Measurements from ENCODE around the gene IST1.

Gene IST1

GRCh38 chr16:71961066-71962039 is 66.0 kb downstream of the IST1 start:
- peak; percentile 51 to 73 for DNase-seq (ENCODE audit: low read depth in 2 of 2, low spot score in 1 of 2)

DNA sequence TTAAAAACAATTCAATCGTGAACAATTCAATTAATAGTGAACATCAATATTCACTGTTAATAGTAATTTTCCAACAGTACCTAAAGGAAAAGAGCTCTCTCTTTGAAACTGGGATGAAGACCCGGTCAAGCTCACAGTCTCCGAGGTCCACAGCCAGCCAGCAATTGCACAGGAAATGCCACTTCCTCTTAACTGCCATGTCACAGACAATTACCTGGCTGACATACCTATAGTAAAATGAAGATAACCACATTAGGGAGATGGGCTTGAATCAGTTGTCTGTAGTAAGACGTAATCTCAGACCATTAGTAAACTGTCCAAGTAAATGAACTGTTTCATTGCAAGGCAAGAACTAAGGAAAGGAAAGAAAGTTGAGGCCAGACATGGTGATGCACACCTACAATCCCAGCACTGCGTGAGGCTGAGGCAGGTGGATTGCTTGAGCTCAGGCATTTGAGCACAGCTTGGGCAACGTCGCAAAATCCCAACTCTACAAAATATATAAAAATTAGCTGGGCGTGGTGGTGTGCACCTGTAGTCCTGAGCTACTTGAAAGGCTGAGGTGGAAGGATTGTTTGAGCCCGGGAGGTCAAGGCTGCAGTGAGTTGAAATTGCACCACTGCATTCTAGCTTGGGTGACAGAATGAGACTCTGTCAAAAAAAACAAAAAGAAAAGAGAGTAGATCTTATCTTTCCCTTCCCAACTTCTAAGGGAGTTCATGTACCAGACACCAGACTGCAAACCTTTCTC is 68.0 kb downstream of the IST1 start:
- no peak for DNase-seq (ENCODE audit: low read depth in 2 of 2, low spot score in 1 of 2)

- no peak for DNase-seq (ENCODE audit: low read depth in 2 of 2, low spot score in 1 of 2)
Measured at GRCh38 chr16:71965223-71965622, 69.9 kb downstream of the IST1 start.

- no peak for DNase-seq (ENCODE audit: low read depth in 2 of 2, low spot score in 1 of 2)
Measured at GRCh38 chr16:71966932-71967331, 71.6 kb downstream of the IST1 start.

- no peak for DNase-seq (ENCODE audit: low read depth in 2 of 2, low spot score in 1 of 2)
Measured at GRCh38 chr16:71969353-71969752, 74.0 kb downstream of the IST1 start.

GRCh38 chr16:71971571-71971970 is 76.2 kb downstream of the IST1 start:
- DNase-seq (ENCODE audit: low read depth in 2 of 2, low spot score in 1 of 2), result no peak

DNA sequence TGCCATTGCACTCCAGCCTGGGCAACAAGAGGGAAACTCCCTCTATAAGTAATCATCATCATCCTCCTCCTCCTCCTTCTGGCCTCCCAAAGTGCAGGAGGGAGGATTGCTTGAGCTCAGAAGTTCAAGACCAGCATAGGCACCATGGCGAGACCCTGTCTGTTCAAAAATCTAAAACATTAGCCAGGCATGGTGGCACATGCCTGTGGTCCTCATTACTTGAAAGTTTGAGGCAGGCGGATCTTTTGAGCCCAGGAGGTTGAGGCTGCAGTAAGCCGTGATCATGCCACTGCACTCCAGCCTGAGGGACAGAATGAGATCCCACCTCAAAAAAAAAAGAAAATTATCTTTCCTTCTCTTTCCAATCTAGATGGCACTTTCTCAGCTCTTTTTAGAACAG is 77.0 kb downstream of the IST1 start:
- no peak for DNase-seq (ENCODE audit: low read depth in 2 of 2, low spot score in 1 of 2)

GRCh38 chr16:71973001-71973400 is 77.7 kb downstream of the IST1 start:
- DNase-seq (ENCODE audit: low read depth in 2 of 2, low spot score in 1 of 2), result no peak

DNA sequence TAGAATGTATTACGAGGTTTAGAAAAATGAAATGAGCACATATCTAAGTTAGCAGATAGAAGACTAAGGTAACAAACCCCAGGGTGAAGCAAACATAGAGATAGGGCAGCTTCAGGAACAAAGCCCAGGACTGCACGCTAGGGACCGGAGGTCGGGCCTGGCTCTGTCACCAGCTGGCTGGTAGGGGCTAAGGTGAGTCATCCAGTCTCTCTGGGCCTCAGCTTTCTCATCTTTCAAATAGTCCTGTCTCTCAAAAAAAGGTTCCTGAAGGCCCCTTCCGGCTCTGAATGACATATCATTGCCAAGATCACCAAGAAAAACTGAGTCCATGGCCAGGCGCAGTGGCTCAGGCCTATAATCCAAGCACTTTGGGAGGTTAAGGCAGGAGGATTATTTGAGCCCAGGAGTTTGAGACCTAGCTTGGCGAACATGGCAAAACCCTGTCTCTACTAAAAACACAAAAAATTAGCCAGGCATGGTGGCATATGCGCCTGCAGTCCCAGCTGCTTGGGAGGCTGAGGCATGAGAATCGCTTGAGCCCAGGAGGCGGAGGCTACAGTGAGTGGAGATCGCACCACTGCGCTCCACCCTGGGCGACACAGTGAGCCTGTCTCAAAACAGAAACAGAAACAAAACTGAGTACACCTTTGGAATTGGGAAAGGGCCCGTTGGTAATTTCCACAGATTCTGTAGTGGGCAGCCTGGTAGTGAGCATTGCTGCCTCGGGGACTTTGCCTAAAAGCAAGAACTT is 78.9 kb downstream of the IST1 start:
- DNase-seq (ENCODE audit: low read depth in 2 of 2, low spot score in 1 of 2), result no peak
